Measurements from ENCODE around the gene CCDC177.

GRCh38 chr14:69610020-69610873 lies 35.6 kb upstream of the CCDC177 start:
- TF ChIP-seq CTCF (optimal IDR thresholded peaks at IDR 0.05 in 1 of 3, IDR thresholded peaks at IDR 0.05 in 1 of 3, conservative IDR thresholded peaks at IDR 0.05 in 1 of 3; ENCODE audit: extremely low read depth in 1 of 3, insufficient read depth in 2 of 3, low read length in 3 of 3) = no peak
- TF ChIP-seq EZH2 (IDR thresholded peaks at IDR 0.05; ENCODE audit: low read length) = no peak

Measured in keratinocyte (primary cell).